GM18520 (cell line): Measurements from ENCODE around the gene SND1.

ENCODE experiments used
- ATAC-seq: cut with Tn5 transposase; IDR thresholded peaks from one replicate; pipeline ENCODE4 v1.9.1; 2021; ENCODE audit not compliant: unreplicated experiment

SND1 gene

GRCh38 chr7:128121711-128122530, 469.9 kb downstream of the SND1 start:
- no peak for ATAC-seq

- no peak for ATAC-seq
These were observed 470.7 kb downstream of the SND1 start for GRCh38 chr7:128122576-128123290.

- ATAC-seq, result no peak
These were observed 471.5 kb downstream of the SND1 start for GRCh38 chr7:128123291-128124037.

- ATAC-seq, result no peak
These were observed 472.8 kb downstream of the SND1 start for GRCh38 chr7:128124786-128125185.

- no peak for ATAC-seq
These were observed 473.8 kb downstream of the SND1 start for GRCh38 chr7:128125816-128126215.

DNA sequence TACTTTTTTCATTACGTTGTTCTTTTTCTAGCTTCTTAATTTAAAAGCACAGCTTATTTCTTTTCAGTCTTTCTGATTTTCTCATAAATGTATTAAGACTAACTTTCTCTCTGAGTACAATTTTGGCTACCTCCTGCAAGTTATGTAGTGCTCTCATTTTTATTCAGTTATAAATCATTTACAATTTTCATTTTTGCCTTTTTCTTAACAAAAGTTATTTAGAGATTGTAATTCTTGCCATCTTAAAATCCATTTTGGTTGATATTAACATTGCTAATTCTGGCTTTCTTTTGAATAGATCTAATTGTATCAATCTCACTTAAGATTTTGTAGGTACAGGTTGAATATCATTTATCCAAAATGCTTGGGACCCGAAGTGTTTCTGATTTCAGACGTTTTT, 476.4 kb downstream of the SND1 start:
- ATAC-seq, result no peak

- no peak for ATAC-seq
These were observed 477.4 kb downstream of the SND1 start for GRCh38 chr7:128129224-128129864.

- ATAC-seq, result no peak
These were observed 479.1 kb downstream of the SND1 start for GRCh38 chr7:128131115-128131514.

- ATAC-seq, result no peak
These were observed 479.7 kb downstream of the SND1 start for GRCh38 chr7:128131731-128132130.

GRCh38 chr7:128132426-128133069, 480.6 kb downstream of the SND1 start:
- ATAC-seq, result no peak

GRCh38 chr7:128135159-128135514, 483.1 kb downstream of the SND1 start:
- ATAC-seq, result no peak

GRCh38 chr7:128135515-128136214, 483.7 kb downstream of the SND1 start:
- peak; percentile 65 for ATAC-seq

DNA sequence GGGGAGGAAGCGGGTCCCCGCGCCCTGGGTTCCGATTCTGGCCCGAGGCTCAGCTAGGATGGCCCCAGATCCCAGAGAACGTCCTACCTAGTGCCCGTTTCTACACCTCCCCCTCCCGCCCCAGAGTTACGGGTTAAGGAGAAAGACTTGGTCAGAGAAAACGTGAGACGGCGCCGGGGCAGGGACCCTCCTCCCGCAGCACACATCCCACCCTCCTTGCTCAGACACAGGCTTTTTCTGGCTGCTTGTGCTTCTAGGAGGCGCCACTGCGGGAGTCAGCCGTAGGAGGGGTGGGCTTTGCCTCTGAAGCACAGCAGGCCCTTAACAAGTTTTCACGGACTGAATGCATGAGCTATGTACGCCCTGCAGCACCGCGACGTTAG, 484.2 kb downstream of the SND1 start:
- no peak for ATAC-seq

GRCh38 chr7:128137181-128137580, 485.2 kb downstream of the SND1 start:
- no peak for ATAC-seq

DNA sequence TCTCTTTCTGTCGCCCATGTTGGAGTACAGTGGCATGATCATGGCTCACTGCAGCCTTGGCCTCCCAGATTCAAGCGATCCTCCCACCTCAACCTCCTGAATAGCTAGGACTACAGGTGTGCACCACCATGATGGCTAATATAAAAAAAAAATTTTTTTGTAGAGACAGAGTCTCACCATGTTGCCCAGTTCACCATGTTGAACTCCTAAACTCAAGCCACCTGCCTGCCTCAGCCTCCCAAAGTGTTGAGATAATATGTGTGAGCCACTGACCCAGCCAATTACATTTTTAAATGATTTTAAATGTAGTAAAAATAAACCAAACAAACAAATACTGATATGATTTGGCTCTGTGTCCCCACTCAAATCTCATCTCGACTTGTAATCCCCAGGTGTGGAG, 487.4 kb downstream of the SND1 start:
- no peak for ATAC-seq

DNA sequence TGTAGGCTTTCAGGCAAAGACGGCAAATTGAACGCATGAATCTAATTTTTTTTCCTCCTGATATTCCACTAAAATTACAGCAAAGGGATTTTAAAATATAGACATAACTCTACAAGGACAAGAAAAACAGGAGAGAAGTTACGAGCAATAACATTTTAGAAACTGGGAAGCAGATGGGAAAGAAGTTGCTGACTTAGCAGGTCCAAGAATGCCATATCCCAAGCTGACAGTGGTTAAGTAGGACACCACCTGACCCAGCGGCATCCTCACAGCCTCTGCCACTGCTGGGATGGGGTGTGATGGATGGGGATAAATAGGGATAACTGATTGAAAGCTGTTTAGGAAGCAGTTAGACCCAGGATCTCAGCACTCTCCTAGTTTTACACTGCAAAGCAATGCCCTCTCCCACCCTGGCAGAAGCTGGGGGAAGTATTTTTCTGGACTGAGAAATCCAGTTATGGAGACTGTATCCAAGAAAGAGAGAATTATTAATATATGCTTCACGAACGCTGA, 489.7 kb downstream of the SND1 start:
- no peak for ATAC-seq
